ENCODE results near the gene SYNJ1. TPM values are rescaled to one million over a fixed set of nuclear protein-coding genes. Genes with fewer than 3 reads are reported as not detected.
"Not testable (repeated sequence)": the region's sequence is repeated elsewhere in the genome, so short reads cannot be mapped to it uniquely, and the experiment has no call there.

The SYNJ1 gene
- polyA plus RNA-seq, 1 donor from 2014 or later = 1.4 TPM

DNA sequence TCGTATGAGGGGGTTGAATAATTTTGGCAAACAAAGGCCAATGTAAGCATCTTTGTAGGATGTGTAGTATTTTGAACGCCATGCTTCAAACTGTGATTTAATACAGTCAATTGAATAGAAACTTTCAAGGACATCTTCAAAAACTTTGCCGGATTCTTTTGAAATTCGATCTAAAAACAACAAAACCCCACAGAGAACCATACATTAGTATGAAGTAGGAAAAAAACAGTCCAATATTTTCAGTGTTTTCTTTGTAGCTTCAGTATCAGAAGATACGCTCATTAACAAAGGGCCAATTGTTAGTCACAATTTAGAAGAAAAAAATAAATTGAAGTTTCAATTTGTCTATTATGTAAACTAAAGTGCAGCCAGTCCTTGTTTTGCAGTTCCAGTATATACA lies 20.7 kb upstream of the SYNJ1 start:
- Mint-ChIP-seq H3K36me3 (peaks cover 37% of the 10 kb centered on the region), H3K9me3 (peaks cover 0 to 3% (median 0%) of the 10 kb centered on the region in 3 donors), H3K4me3 (no peak overlapping the region), H3K27me3 (no peaks in the 10 kb centered on the region), H3K4me1 (no peaks in the 10 kb centered on the region), H3K27ac (no peak overlapping the region)

DNA sequence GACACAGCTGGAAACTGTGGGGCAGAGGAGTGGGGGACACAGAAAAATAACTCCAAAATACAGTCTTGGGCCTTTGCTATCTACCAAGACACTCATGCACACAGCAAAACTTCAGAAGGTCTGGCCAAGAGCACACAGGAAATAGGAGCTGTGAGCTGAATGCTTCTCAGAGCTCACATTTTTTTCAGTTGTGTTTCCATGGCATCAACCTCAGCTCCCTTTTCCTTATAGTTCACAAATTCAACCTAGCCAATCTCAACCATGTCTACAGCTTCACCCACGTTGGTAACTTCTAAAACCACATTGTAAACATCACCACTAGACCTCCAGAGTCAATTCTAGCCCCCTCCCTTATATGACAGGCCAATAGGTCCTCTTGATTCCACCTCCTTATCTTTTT lies 19.6 kb upstream of the SYNJ1 start:
- peaks cover 34% of the 10 kb centered on the region for H3K36me3 Mint-ChIP-seq
- no peaks in the 10 kb centered on the region for H3K4me1 Mint-ChIP-seq
- H3K27ac Mint-ChIP-seq = no peak overlapping the region
- no peak overlapping the region for H3K4me3 Mint-ChIP-seq
- H3K27me3 Mint-ChIP-seq = no peaks in the 10 kb centered on the region
- peaks cover 0 to 3% (median 0%) of the 10 kb centered on the region in 3 donors for H3K9me3 Mint-ChIP-seq

DNA sequence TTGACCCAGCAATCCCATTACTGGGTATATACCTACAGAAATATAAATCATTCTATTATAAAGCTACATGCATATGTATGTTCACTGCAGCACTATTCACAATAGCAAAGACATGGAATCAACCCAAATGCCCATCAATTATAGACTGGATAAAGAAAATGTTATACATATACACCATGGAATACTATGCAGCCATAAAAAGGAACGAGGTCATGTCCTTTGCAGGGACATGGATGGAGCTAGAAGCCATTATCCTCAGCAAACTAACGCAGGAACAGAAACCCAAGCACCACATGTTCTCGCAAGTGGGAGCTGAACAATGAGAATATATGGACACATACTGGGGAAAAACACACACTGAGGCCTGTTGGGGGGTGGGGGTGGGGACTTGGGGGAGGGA lies 18.9 kb upstream of the SYNJ1 start:
- H3K4me3 Mint-ChIP-seq, H3K27ac Mint-ChIP-seq, H3K27me3 Mint-ChIP-seq, H3K9me3 Mint-ChIP-seq, H3K4me1 Mint-ChIP-seq: not testable (repeated sequence)
- H3K36me3 Mint-ChIP-seq = peaks cover 31% of the 10 kb centered on the region

DNA sequence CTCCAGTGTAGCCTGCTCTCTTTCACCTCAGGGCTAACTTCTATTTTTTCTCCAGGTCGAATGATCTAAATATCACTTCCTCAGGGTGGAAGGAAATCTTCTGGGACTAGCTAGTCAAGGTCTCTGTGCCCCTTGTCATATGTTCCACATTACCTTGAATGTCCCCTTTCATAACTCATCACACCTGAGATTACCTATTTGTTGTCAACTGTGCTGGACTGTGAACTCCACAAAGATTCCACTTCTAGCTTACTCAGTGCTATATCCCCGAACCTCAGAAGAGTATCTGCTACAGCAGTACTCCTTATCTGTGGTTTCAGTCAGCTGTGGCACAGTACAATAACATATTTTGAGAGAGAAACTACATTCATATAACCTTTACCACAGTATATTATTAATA lies 14.6 kb upstream of the SYNJ1 start:
- no peaks in the 10 kb centered on the region for H3K27me3 Mint-ChIP-seq
- no peaks in the 10 kb centered on the region for H3K4me1 Mint-ChIP-seq
- H3K27ac Mint-ChIP-seq = no peak overlapping the region
- H3K9me3 Mint-ChIP-seq = peaks cover 0 to 3% (median 0%) of the 10 kb centered on the region in 3 donors
- peaks cover 28% of the 10 kb centered on the region for H3K36me3 Mint-ChIP-seq
- H3K4me3 Mint-ChIP-seq = no peak overlapping the region

DNA sequence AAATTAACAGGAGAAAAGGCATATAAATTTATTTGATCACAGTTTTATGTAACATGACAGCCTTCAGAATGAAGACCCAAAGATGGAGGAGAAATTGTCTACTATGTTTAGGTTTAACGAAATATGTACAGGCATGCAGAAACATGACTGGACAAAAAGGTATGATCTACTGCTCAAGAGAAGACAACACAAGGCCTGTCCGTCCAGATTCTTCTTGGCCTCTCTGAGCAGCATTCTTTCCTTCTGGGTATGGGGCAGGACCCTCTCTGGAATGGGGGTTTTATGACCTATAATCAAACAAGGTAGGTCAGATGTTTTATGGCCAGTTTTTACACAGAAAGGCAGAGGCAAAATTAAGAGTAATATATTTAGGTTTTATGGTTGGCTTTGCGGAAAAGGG lies 13.5 kb upstream of the SYNJ1 start:
- Mint-ChIP-seq H3K27me3 (no peaks in the 10 kb centered on the region), H3K27ac (no peak overlapping the region), H3K36me3 (peaks cover 20% of the 10 kb centered on the region), H3K9me3 (no peaks in the 10 kb centered on the region), H3K4me1 (no peaks in the 10 kb centered on the region), H3K4me3 (no peak overlapping the region)

DNA sequence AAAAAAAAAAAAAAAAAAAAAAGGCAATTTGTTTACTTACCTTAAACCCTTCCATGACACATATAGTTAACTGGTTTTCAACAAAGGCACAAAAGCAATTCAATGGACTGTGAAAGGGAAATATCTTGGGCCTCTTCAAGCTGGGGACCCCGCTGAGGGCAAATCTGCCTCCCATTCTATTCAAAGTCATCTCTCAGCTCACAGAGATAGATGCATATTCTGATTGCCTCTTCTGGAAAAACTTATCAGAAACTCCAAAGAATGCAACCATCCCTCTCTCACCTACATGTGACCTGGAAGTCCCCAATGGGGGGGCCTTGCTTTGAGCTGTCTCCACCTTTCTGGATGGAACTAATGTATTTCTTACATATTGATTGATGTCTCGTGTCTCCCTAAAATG lies 12.1 kb upstream of the SYNJ1 start:
- Mint-ChIP-seq H3K27me3 (no peaks in the 10 kb centered on the region), H3K27ac (no peak overlapping the region), H3K4me3 (no peak overlapping the region), H3K4me1 (no peaks in the 10 kb centered on the region), H3K36me3 (peaks cover 17% of the 10 kb centered on the region), H3K9me3 (no peaks in the 10 kb centered on the region)

DNA sequence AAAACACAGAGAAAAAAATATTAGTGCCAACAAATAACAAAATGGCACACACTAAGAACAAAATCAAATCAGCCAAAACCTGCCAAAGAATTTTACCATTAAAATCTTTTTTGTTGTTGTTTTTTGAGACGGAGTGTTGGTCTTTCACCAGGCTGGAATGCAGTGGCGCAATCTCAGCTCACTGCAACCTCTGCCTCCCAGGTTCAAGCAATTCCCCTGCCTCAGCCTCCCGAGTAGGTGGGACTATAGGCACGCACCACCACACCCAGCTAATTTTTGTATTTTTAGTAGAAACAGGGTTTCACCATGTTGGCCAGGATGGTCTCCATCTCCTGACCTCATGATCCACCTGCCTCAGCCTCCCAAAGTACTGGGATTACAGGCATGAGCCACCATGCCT lies 8.3 kb upstream of the SYNJ1 start:
- not testable (repeated sequence) for H3K4me1 Mint-ChIP-seq, H3K4me3 Mint-ChIP-seq, H3K27ac Mint-ChIP-seq, H3K27me3 Mint-ChIP-seq, H3K9me3 Mint-ChIP-seq
- peaks cover 13% of the 10 kb centered on the region for H3K36me3 Mint-ChIP-seq

DNA sequence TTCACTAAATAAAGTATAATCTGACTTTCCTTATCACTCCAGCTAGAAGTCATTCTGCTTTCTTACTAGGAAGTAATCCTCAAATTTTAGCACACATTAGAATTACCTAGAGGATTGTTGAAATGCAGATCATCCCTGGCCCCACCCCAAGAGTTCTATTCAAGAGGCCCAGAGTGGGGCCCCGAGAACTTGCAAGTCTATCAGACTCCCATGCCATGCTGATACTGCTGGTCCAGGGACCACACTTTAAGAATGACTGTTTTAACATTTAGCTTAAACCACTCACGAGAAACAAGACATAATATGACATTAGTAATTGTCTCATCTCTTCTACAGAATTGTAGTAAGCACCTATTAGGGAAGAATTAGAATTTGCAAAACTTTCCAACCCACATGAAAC lies 7.7 kb upstream of the SYNJ1 start:
- no peaks in the 10 kb centered on the region for H3K9me3 Mint-ChIP-seq
- H3K4me1 Mint-ChIP-seq = no peaks in the 10 kb centered on the region
- H3K4me3 Mint-ChIP-seq = no peak overlapping the region
- H3K27ac Mint-ChIP-seq = no peak overlapping the region
- no peaks in the 10 kb centered on the region for H3K27me3 Mint-ChIP-seq
- peaks cover 11% of the 10 kb centered on the region for H3K36me3 Mint-ChIP-seq

DNA sequence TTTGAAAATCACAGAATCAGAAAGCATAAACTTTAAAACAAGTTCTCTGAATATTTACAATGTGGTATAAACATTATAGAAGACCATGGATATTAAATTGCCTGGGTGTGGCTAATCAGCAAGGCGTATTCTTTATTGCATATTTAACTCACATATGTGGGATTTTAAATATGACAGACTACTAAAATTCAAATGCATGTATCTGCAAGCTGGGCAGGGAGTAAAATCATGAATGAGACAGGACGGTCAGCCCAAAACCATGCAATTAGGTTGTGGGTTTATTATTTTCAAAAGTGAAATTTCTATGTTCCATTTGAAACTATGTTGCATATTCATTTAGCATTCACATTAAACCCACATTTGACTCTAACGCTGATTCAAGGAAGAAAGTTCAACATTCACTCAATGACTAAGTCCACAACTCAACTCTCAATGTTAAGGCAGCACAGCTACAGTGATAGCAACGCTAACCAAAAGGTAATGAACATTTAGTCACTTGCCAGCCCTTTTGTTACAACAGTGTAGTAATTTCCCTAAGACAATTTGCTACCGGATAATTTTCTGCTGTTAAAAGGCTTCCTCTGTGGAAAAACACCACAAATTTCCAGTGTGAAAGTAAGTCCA lies 6.3 kb upstream of the SYNJ1 start:
- no peaks in the 10 kb centered on the region for H3K9me3 Mint-ChIP-seq
- H3K36me3 Mint-ChIP-seq = peaks cover 6% of the 10 kb centered on the region
- H3K4me1 Mint-ChIP-seq = no peaks in the 10 kb centered on the region
- H3K4me3 Mint-ChIP-seq = no peak overlapping the region
- H3K27ac Mint-ChIP-seq = no peak overlapping the region
- no peaks in the 10 kb centered on the region for H3K27me3 Mint-ChIP-seq

DNA sequence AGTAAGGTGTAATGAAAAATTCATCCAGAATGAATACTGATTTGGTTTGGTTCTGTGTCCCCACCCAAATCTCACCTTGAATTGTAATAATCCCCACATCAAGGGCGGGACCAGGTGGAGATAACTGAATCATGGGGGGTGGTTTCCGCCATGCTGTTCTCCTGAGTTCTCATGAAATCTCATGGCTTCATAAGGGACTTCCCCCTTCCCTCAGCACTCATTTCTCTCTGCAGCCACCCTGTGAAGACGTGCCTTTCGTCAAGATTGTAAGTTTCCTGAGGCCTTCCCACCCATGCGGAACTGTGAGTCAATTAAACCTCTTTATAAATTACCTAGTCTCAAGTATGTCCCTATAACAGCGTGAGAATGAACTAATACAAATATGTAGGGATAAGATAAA lies 5.5 kb upstream of the SYNJ1 start:
- Mint-ChIP-seq H3K4me3 (no peak overlapping the region), H3K27me3 (no peaks in the 10 kb centered on the region), H3K36me3 (peaks cover 6% of the 10 kb centered on the region), H3K27ac (no peak overlapping the region), H3K4me1 (peaks cover 3 to 5% (median 4%) of the 10 kb centered on the region in 3 donors), H3K9me3 (no peaks in the 10 kb centered on the region)

DNA sequence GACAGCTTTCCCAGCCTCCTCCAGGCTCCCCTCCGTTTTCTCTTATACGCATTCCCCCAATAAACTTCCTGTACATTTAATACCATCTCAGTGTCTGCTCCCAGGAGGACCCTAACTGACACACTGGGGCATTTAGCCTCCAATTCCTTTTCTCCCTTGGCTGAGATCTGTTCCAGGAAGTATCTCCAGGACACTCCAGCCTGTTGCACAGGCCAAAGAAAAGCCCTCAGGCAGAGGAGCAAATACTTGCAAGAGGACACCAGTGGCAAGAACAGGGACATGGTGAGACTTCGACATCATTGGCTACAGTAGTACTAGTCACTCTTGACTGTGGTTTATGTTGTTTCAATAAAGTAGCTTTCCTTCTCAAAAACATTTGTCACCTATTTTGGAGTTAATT lies 4.7 kb upstream of the SYNJ1 start:
- Mint-ChIP-seq H3K4me3 (no peak overlapping the region), H3K36me3 (peaks cover 6% of the 10 kb centered on the region), H3K27ac (peak overlapping the region in 1 of 3 donors; percentile 44), H3K9me3 (no peaks in the 10 kb centered on the region), H3K4me1 (peaks cover 5 to 6% (median 6%) of the 10 kb centered on the region in 3 donors), H3K27me3 (no peaks in the 10 kb centered on the region)

DNA sequence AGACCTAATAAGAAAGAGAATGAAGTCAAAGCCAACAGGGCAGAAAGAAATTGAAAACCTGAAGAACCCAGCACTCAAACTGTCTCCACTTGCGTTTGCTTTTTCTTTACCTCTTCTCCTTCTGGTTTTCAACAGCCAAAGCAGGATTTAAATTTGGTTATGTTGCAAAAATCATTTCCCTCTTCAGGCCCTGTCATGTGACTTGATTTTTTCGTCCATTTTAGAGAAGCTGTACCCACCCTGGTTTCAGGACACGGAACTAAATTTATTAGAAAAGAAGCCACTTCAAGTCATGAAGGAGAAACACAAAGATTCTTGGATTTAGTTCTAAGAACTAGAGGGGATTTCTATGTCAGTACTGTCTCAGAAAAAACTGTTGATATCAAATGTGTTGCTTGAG lies 1.0 kb upstream of the SYNJ1 start:
- Mint-ChIP-seq H3K27me3 (peaks cover 2% of the 10 kb centered on the region), H3K4me1 (peaks cover 5 to 12% (median 6%) of the 10 kb centered on the region in 3 donors), H3K36me3 (no peaks in the 10 kb centered on the region), H3K27ac (peak overlapping the region in 2 of 3 donors; percentile 86 to 92), H3K9me3 (no peaks in the 10 kb centered on the region), H3K4me3 (peak overlapping the region; percentile 88 to 99 (median 96))

DNA sequence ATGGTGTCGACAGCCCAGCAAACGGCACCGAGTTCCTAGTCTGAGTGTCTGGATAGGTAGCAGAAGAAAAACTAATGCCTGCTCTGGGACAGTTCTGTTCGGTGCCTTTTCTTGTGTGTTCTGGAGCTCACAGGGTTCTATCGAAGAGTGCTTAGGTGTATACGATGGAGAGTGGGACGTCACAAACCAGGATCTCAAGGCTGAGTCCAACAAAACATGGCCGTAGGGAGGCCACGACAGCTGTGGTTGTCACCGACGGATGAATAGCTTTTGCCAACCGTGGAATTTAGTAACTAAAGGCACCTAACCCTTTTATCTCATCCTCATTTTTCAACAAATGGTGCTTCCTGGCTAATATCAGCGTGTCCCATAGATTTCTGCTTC lies 635 bp upstream of the SYNJ1 start:
- peaks cover 5 to 12% (median 6%) of the 10 kb centered on the region in 3 donors for H3K4me1 Mint-ChIP-seq
- peaks cover 2% of the 10 kb centered on the region for H3K27me3 Mint-ChIP-seq
- peak overlapping the region; percentile 88 to 99 (median 96) for H3K4me3 Mint-ChIP-seq
- H3K27ac Mint-ChIP-seq = peak overlapping the region; percentile 86 to 92 (median 86)
- H3K9me3 Mint-ChIP-seq = no peaks in the 10 kb centered on the region
- no peaks in the 10 kb centered on the region for H3K36me3 Mint-ChIP-seq

DNA sequence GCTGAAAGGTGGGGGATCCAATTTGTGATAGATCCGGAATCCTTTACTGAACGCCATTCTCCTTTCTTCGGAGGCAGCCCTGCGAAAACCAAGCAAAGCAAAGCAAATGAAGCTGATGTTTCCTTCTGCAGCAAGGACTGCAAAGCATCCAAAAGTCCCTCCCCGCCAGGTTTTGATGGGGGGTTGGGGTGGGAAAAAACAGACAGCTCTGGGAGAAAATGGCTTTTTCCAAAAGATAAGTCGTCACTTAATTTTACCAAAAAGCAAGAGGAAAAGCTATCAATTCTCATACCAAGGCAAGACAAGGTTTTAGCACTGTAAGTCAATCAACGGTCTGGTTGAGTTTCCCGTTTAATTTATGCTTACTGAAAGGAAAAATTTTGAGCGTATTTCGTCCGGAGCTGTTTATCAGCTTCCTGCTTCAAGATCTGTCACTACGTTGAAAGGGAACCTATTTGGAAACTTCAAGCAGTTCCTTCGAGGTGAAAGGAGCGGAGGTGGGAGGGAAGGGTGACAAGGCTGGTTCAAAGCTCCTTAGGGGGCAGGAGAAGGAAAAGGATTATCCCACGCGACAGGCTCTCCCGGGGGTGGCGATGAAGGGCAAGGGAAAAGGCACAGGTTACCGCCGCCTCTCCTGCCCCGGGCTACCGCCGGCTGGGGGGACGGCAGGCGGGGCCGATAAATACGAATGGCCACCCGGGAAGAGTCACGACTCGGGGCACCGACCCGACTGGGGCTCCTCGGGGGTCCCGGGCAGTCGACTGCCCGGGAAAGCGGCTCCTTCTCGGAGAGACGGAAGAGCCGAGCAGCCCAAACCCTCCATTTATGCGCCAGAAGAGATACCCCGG lies 750 bp downstream of the SYNJ1 start:
- Mint-ChIP-seq H3K27me3 (peaks cover 2% of the 10 kb centered on the region), H3K4me1 (peaks cover 5 to 12% (median 7%) of the 10 kb centered on the region in 3 donors), H3K9me3 (no peaks in the 10 kb centered on the region), H3K27ac (peak overlapping the region; percentile 86 to 94 (median 92)), H3K4me3 (peak overlapping the region; percentile 88 to 99 (median 96)), H3K36me3 (peaks cover 2% of the 10 kb centered on the region)

DNA sequence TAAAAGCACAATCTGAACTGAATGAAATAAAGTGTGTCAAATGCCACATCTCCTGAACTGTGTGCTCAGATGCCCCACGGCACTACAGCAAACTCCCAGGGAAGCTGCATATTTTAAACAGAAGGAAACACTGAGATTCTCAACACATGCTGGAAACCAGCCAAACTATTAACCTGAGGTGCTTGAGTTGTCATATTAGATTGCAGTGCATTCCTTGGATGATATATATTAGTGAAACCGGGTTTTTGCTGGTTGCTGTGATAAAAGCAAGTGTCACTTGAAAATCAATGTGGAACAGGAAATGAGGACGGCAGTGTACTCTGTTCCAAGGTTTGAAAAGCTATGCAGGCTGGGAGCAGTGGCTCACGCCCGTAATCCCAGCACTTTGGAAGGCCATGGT lies 8.7 kb downstream of the SYNJ1 start:
- peaks cover 13% of the 10 kb centered on the region for H3K36me3 Mint-ChIP-seq
- H3K4me3 Mint-ChIP-seq = no peak overlapping the region
- peaks cover 0 to 6% (median 1%) of the 10 kb centered on the region in 3 donors for H3K4me1 Mint-ChIP-seq
- H3K27me3 Mint-ChIP-seq = peaks cover 38% of the 10 kb centered on the region
- no peak overlapping the region for H3K27ac Mint-ChIP-seq
- H3K9me3 Mint-ChIP-seq = peaks cover 0 to 4% (median 3%) of the 10 kb centered on the region in 3 donors
